Measurements from ENCODE around the gene SERHL2.
"Not testable (repeated sequence)": the region's sequence is repeated elsewhere in the genome, so short reads cannot be mapped to it uniquely, and the experiment has no call there.

The SERHL2 gene

GRCh38 chr22:42575996-42576574 lies 22.3 kb downstream of the SERHL2 start:
- not testable (repeated sequence) for DNase-seq

GRCh38 chr22:42577141-42577540 lies 23.4 kb downstream of the SERHL2 start:
- DNase-seq = not testable (repeated sequence)

- DNase-seq = no peak
Measured at GRCh38 chr22:42577623-42578240, 24.0 kb downstream of the SERHL2 start.

DNA sequence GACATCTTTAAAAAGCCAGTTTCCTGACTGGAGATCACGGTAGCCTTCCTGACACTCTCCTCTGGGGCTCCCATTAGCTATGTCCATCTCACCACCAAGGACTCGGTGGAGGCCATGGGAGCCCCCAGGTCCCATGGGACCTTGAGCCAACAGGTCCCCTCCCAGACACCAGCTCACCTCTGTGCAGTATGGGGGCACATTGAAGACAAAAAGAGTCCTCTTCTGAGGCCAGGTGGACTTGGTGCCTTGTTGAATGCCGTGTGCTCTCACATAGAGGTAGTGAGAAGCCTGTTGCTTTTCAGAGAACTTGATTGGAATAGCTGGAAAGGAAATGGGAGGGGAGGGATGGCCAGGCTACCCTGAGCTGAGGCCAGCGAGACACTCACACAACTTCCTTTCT lies 26.3 kb downstream of the SERHL2 start:
- DNase-seq = not testable (repeated sequence)

DNA sequence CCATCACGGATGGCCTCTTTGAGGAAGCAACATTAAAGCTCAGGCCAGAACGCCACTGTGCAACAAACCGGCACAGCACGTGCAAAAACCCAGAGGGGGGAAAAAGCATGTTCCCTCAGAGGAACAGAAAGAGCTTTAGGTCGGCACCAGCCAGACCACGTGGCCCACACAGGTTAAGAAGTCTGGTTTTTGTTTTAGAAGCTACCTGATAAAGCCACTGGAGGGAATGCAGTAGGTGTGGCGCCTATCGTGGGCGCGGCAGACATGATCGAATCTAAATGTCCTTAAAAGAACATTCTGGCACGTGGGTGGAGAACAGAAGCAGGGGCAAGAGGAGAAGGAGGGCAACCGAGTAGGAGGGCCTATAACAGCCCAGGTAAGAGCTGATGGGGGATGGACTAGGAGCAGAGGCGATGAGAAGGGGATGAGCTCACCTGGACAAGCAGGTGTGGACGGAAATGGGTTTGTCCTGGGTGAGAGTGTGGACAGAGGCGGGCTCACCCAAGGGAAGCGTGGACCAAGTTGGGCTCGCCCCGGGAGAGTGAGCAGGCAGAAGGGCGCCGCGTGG lies 27.5 kb downstream of the SERHL2 start:
- DNase-seq = not testable (repeated sequence)

DNA sequence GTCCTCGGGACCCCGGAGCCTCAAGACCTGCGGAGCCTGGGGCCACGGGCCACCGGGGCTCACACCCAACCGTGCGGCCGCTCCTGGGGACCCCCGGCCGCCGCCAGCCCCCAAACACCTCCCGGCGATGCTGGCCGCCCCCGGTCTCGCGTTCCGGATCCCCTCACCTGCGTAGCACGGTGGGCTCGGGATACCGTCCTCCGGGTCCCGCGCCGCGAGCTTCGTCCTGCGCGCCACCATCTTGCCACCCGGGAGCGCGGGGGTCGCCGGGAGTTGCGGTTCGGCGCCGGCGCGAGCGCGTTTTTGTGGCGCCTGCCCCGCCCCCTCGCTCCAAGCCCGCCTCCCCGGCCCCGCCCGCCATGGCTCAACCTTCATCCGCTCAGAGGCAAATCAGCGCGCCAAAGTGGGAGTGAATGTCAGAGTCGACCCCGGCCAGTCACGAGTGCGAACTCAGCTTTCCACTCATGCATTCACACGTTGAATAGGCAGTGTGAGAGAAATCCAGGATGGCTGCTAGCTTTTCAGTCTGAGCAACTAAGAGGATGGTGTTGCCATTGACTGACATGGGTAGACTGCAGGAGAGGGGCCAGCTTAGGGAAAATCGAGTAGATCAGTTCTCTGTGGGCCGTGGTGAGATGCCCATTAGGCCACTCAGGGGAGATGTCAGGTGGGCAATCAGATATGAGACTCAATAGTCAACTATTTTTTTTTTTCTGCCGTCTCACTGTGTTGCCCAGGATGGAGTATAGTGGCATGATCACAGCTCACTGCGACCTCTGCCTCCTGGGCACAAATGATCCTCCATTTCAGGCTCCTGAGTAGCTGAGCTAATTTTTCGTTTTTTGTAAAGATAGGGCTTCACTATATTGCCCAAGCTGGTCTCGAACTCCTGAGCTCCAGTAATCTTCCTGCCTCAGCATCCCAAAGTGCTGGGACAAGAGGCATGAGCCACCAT lies 28.3 kb downstream of the SERHL2 start:
- DNase-seq = peak; percentile 34 to 59

DNA sequence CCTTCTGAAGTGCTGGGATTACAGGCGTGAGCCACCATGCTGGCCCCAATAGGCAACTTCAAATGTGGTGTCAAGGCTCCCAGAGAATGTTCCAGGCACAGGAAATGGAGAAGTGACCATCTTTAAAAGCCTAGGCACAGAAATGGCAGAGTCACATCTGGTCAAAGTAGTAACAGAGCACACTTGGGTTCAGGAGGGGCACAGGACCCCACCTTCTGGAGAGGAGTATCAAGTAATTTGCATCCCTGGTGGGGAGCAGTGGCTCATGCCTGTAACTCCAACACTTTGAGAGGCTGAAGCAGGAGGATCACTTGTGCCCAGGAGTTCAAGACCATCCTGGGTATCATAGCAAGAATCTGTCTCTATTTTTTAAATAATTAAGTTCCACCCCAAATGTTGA lies 29.2 kb downstream of the SERHL2 start:
- no peak for DNase-seq

GRCh38 chr22:42584364-42584940 lies 30.7 kb downstream of the SERHL2 start:
- no peak for DNase-seq

- DNase-seq = no peak
Measured at GRCh38 chr22:42585096-42585495, 31.3 kb downstream of the SERHL2 start.

DNA sequence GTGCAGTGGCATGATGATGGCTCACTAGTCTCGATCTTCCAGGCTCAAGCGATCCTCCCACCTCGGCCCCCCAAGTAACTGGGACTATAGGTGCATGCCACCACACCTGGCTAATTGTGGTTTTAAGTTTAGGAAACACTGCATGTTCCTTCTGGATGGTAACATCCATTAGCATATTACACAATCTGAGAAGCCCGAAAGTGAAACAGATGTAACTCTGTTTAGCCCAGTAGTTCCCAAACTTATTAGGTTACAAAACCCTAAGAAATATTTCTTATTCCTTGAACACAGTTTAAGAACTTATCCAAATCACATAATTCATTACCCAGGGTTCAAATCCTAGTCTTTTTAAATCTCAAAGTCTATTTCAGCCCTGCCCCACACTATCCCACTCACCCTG lies 32.6 kb downstream of the SERHL2 start:
- no peak for DNase-seq

DNA sequence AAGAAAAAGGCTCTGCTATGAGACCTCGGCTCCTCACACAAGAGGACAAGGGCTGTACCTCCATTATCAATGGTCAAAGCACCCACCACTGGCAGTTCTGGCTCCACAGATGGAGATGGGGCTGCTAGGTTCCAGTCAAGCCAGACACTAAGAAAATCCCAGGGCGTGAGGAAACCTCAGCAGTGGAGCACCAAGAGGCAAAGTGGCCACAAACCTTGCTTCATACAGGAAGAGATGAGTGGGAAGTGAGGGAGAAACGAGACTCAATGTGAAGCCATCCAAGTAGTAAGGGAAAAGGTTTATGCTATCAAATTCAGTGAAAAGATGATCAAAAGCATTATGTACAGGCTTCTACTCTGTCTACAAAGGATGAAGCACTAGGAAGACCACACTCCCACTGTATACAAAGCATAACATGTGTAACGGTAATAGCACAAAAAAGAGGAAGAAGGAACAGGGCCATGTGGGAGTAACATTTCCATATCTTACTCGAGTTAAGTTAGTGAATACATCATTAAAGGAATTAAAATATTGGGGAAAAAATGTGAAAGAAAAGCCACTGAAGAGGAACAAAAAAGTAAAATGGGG lies 33.9 kb downstream of the SERHL2 start:
- peak; percentile 78 to 79 for DNase-seq

GRCh38 chr22:42591987-42592386 lies 38.2 kb downstream of the SERHL2 start:
- no peak for DNase-seq

GRCh38 chr22:42595434-42595833 lies 41.7 kb downstream of the SERHL2 start:
- DNase-seq = no peak

DNA sequence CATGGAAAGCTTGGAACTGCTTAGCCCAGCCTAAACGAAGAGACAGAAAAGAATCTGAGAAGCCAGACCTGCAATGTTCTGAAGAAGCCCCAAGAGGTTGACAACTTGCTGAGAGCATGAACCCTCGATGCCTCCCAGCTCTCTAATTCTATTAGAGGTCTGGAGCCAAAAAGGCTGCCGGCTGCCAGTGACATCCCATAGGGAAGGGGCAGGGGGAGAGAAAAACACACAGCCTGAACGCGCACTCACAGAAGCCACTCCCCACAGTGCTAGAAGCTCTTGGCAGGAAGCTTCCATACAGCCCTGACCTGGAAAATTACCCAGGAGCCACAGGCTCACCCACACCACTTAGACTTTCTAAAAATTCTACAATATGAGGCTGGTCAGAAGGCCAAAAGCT lies 42.6 kb downstream of the SERHL2 start:
- DNase-seq = no peak

GRCh38 chr22:42596863-42597530 lies 43.2 kb downstream of the SERHL2 start:
- no peak for DNase-seq

DNA sequence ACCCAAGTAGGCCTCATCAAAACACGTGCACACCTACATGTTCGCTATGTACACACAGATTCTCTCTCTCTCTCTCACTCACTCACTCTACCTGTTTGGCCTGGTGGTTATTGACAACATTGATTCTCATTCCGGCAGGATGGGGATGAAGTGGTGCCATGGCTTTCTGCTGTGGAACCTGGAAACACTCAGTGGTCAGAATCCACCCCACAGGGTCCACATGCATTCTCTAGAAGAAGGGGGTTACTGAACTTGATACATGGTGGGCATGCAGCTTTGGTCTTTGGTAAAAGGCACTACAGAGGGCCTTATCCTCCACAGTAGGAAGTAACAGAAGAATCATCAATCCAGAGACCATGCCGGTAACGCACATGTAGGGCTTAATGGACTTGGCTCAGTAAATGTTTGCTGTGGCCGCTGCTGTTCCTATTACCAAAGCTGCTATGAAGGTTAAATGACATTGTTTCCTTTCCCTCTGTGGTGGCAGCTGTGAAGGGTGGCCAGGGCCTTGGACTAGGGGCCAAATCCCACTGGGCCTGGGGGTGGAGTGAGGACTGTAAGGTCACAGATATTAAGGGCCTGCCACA lies 48.2 kb downstream of the SERHL2 start:
- no peak for DNase-seq

- no peak for DNase-seq
Measured at GRCh38 chr22:42602470-42602869, 48.7 kb downstream of the SERHL2 start.

DNA sequence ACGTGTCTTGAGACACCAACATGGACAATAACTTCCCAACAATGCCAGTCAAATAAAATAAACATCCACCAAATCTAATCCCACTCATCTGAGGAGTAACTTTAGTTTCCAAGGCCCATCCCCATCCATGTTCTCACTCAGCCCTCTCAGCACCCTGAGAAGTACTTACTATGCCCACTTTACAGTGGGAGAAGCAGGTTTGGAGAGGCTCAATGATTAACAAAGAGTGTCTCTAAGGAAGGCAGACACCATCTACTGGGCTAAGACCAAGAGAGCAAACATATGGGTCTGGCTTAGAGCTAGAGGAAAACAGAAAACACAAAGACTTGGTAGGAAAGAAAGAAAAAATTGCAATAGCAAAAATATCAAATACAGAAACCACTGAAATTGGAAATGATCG lies 49.7 kb downstream of the SERHL2 start:
- DNase-seq = no peak

DNA sequence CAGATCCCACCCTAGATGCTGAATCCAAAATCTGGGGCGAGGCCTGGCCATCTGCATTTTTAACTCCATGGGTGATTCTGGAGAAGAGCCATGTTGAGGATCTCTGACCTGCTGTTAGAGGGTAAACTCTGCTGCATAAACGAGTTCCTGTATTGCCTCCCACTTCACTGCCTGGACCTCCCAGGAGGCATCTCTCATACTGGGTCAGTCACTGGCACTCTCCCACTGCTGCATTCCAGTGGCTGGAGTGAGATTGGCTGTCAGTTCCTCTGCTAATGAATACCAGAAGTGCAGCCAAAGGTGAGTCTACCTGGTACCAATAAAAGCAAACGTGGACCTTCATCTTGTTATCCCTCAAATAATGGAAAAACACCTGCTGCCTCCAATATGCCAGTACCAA lies 50.6 kb downstream of the SERHL2 start:
- DNase-seq = no peak

GRCh38 chr22:42607641-42608040 lies 53.9 kb downstream of the SERHL2 start:
- not testable (repeated sequence) for DNase-seq

GRCh38 chr22:42608136-42608822 lies 54.5 kb downstream of the SERHL2 start:
- no peak for DNase-seq
